Measurements from ENCODE around the gene ETV6.

Gene ETV6

DNA sequence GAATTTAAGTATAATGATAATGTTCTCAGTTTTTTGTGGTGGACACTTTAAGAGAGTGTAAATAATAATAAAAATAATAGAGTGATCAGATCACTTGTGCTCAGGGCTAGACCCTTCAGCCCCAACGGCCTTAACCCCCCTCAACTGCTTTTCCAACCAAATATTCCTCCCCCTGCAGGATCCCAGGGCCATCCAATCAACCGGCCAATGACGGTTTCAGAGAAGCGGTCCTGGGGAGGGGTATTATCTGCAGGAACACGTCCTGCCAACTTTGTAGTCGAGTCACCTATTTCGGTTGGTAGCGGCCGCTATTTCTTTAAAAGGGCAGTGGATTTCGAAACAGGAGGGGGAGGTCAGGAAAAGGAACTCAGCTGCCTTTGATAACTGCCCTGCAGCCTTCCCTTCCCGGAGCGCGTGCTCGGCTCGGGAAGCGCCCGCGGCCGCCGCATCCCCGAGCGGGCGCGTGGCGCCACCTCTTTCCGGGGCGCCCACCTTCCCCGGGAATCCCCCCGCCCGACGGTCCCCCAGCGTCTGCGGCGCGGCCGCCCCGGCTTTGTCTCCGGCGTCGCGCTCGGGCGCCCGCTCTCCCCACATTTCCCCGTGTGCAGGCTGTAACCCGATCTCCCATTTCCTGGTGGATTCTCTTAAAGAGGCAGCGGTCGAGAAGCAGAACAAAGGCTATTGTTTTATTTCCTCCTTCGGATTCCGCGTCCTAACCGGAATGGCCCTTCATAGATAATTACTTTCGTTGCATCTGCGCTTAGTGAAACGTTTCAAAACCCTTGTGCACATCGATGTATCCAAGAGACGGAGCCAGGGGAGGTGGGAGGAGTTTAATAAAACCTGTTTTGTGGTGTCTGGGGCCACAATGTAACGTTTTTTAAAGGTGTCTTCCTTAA lies 711 bp upstream of the ETV6 start:
- peak; percentile 64 to 71 for DNase-seq

DNA sequence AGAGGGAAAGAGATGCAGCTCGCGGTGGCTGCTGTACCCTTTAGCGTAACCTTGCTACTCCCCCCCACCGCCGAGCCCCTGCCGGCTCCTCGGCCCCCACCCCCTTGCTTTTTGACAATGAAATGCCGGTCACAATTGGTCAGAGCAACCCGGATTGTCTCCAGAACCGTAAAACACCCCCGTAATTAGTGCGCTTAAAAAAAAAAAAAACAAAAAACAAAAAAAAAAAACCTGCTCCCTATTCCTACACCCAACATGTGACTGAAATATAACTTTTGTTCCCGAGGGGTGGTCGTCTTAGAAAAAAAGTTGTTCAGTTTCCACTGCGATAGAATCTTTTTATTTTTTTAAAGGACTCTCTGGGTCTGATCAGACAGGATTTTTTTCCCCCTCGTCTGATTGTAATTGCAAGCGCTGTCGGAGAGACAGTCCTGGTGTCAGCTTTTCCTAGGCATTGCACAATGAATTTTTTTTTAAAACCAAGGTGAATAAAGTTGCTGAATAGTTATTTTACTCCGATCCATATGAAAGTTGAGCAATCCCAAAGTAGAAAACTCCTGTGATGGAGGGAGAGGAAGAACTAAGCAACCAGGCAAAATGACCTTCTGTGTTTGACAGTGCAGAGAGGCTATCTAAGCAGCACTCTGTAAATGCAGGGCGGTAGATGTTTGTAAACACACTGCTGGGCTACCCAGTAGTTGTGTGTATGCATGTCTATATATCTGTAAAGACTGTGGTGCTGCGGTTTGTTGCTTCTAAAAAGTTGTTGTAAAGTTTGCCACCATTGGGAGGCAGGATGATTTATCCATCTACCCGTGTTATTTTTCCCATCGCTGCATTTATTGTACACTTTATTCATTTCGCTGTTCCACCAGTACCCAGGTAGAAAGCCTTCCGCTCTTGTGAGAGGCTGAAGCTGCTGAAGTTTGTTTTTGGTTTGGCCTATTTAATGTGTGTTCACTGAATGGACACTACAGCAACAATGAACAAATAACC lies 1.1 kb downstream of the ETV6 start:
- peak; percentile 5 to 10 for DNase-seq

GRCh38 chr12:11651381-11651780 lies 1.9 kb downstream of the ETV6 start:
- no peak for DNase-seq

- no peak for DNase-seq
Measured at GRCh38 chr12:11651785-11652184, 2.3 kb downstream of the ETV6 start.

DNA sequence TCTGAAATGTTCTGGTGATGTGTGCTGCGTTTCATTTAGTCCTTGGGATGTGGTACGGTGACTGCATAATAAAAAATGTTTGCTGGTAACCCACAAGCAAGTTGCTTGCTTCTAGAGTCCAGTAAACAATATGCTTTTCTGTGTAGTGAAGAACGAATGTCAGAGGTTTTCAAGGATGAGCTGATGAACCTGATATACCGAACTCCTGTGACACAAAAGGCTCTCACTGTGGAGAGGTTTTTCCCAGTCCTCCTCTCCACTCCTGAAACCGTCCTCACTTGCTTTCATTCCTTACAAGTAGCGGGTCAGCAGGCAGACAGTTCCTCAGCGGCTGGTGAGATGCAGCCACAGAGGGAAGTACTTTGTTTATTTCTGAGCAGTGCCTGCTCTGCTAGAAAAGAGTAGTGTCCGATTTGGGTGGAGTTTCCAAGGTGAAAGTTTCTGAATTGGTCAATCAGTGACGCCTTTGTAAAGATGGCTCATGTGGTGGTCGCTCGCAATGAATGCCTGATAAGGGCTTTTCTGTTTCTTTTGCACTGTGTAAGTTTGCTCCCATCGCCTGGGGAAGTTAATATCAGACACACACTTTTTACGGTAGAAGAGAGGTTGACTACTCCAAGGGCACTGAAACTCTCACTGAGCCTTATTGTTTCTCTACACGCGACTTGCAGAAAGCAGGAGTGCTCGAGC lies 3.0 kb downstream of the ETV6 start:
- DNase-seq = no peak

GRCh38 chr12:11653215-11653753 lies 3.8 kb downstream of the ETV6 start:
- DNase-seq = peak; percentile 22 to 23

DNA sequence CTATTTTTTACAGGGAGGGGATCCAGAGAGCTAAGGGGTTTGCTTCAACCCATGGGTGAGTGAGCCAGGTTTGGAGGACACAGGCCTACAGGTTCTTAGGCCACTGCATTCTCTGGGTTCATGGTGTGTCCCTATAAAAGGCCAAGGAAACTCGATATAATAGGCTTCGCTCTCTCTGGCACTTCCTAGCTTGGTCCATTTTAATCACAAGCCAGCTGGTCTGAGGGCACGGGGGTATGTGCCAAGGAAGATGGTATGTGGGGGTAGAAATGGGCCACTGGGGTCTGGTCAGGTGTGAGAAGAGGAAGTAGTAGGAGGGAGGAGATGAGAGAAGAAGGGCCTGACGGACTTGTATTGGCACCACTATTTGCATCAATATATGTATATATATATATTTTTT lies 4.9 kb downstream of the ETV6 start:
- DNase-seq = no peak

DNA sequence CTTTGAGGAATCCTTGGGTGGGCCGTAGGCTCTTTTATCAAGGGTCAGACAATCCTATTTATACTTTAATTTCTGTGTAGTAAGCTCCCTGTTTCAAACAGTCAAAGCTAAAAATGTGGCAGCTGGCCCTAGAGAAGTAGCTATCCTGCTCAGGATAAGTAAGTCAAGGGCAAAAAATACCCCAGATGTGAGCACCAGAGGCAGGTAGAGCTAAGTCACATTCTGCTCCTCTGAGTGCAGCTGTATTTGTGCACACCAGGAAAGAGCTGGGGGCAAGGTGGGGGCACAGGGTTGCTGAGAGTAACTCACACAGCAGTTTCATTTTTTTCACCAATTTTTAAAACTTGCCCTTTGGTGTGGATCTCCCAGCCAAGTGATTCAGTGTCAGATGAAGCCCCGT lies 5.3 kb downstream of the ETV6 start:
- DNase-seq = no peak

DNA sequence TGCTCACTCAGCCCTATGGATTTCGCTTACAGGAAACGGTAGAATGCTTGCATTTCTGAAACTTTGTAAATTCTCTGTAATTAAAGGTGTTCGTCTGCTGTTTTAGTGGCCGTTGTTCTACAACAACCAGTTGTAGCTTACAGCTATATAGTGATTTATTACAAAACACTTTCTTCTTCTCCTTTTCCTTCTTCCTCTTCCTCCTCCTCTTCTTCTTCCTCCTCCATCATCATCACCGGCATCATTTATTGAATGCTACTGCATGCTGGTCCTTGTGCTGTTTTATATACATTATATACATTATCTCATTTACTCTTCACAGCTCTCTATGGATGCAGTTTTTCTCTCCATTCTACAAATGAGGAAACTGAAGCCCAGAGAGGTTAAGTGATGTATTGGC lies 6.4 kb downstream of the ETV6 start:
- DNase-seq = no peak

DNA sequence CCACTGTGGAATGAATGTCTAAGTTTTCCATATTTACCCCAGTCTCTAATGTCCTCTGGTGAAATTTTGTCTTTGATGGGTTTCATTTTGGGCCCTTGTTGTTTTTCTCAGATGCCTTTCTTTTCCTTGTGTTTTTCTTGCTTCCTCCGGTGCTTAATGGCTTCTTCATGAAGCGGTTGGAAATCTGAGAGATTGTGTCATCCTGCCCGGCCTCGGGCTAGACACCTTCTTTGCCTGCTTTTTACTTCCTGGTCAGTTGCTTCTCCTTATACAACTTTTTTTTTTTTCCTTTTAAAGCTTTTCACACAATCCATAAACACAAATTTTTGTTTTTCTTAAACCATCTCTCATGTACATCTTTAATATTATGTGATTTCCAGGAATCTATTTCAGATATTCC lies 7.1 kb downstream of the ETV6 start:
- no peak for DNase-seq

GRCh38 chr12:11657511-11657910 lies 8.0 kb downstream of the ETV6 start:
- DNase-seq = no peak

GRCh38 chr12:11658791-11659190 lies 9.3 kb downstream of the ETV6 start:
- no peak for DNase-seq

GRCh38 chr12:11660624-11661023 lies 11.2 kb downstream of the ETV6 start:
- no peak for DNase-seq

GRCh38 chr12:11661491-11662089 lies 12.1 kb downstream of the ETV6 start:
- DNase-seq = no peak

- DNase-seq = no peak
Measured at GRCh38 chr12:11662369-11662768, 12.9 kb downstream of the ETV6 start.

GRCh38 chr12:11663130-11663529 lies 13.7 kb downstream of the ETV6 start:
- no peak for DNase-seq

DNA sequence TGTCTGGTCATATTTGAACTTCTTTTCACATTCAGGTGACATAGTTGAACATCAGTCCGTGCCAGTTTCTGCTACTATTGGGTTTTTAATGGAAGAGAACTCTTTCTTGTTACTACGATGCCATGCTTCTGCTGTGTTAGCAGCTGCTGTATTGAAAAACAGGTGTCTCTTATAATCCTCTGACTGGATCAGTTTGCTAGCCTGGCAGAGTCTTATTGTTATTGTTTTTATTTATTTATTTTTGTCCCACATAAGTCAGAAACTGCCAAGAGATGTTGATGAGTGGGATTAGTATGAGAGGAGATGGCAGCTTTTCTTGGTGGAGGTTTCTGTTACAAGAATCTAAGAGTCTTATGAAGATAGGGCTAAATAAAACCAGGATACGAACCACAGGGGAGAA lies 14.6 kb downstream of the ETV6 start:
- DNase-seq = no peak

DNA sequence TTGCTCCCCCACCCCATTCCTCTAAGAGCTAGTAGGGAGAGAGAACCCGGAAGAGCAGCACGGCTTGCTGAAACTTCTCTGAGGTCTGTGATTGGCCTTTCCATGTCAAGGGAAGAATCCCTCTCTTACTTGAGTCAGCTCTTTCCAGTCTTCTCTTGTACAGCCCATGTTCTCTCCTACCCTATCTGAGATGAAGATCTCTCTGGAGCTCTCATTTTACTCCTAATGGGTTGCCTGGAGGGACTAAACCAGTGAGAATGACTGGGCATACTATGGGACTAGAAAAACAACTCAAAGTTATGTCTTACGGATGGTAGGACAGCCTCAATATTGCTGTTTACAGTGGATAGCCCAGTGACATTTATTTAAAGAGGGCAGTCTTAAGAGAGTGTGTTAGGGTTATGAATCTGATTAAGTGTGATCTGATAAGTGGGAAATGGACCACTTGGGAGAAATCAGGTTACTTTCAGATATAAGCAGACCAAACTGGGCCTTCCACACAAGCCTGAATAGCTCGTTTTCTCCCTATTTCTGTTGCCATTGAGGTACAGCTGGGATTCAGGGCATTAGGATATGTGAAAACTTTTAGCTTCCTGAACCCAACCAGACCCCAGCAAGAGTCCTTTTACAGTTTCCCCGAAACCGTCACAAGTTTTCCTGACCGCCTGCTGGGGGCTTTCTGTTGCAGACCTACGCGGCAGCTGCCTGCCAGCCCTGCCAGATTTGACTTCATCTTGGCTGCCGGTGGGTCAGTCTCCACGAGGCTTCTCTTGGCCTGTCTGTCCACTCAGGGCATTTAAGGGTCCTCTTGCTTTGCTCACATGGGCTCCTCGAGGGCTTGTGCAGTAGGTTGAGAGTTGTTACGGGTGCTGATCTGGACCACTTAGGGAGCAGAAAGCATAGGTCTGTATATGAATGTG lies 16.9 kb downstream of the ETV6 start:
- no peak for DNase-seq

GRCh38 chr12:11667171-11667570 lies 17.7 kb downstream of the ETV6 start:
- DNase-seq = no peak

DNA sequence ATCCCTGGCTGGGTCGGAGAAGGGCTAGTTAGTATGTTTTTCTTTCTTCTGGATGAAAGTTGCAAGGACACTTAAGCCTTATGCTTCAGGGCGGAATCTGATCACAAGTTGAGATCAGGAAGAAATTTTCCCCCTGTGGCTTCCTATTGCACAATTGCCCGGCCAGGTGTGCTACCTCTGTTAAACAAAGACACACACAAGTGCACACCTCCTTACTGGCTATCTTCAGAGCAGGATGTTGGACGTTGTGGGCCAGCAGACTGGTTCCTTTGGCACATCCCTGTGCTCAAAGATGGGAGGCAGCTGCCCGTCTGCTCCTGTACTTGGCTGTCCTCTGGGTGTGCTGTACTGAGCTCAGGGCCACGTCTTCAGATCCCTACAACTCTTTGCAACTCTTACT lies 19.1 kb downstream of the ETV6 start:
- DNase-seq = no peak

- no peak for DNase-seq
Measured at GRCh38 chr12:11669348-11669747, 19.9 kb downstream of the ETV6 start.

Data from activated CD4-positive, alpha-beta T cell treated with anti-CD3 and anti-CD28 coated beads for 4 hours (primary cell).